Fibroblast of skin of back (primary cell): ENCODE data around the gene CCDC179.

ENCODE experiments used
- DNase-seq: peaks from one replicate; pipeline ENCODE4 v3.0.0-alpha.2; 2013

CCDC179 gene

GRCh38 chr11:22807855-22808570 lies 52.3 kb downstream of the CCDC179 start:
- peak; percentile 54 for DNase-seq

GRCh38 chr11:22807391-22807790 lies 52.9 kb downstream of the CCDC179 start:
- no peak for DNase-seq

- DNase-seq, result no peak
Measured at GRCh38 chr11:22802861-22803260, 57.4 kb downstream of the CCDC179 start.

GRCh38 chr11:22800482-22800881 lies 59.8 kb downstream of the CCDC179 start:
- no peak for DNase-seq

- peak; percentile 18 for DNase-seq
Measured at GRCh38 chr11:22798901-22799300, 61.4 kb downstream of the CCDC179 start.

GRCh38 chr11:22797047-22797446 lies 63.2 kb downstream of the CCDC179 start:
- no peak for DNase-seq
